ENCODE measurements around the gene STARD4.

- TF ChIP-seq EHMT2 (IDR thresholded peaks at IDR 0.05; ENCODE audit: borderline replicate concordance, low read depth, low read length): no peak
- TF ChIP-seq ZNF331 (CRISPR knock-in tag; IDR thresholded peaks at IDR 0.05): no peak
- TF ChIP-seq CTCF (CRISPR knock-in tag; IDR thresholded peaks at IDR 0.05): no peak
- no peak for TF ChIP-seq POLR2AphosphoS5 (IDR thresholded peaks at IDR 0.05; ENCODE audit: low read depth, low read length)
- no peak for TF ChIP-seq ZFP1 (CRISPR knock-in tag; IDR thresholded peaks at IDR 0.05)
Observed at GRCh38 chr5:111552896-111553295, 40.6 kb upstream of the STARD4 start.
